COLO668 (cell line): ENCODE data around the gene PPM1L.
"Not testable (repeated sequence)": the region's sequence is repeated elsewhere in the genome, so short reads cannot be mapped to it uniquely, and the experiment has no call there.

Experiments used
- DNase-seq: peaks from one replicate; lab custom pipeline; 2025; ENCODE audit not compliant: unreplicated experiment; lab: John Stamatoyannopoulos, UW

PPM1L gene

DNA sequence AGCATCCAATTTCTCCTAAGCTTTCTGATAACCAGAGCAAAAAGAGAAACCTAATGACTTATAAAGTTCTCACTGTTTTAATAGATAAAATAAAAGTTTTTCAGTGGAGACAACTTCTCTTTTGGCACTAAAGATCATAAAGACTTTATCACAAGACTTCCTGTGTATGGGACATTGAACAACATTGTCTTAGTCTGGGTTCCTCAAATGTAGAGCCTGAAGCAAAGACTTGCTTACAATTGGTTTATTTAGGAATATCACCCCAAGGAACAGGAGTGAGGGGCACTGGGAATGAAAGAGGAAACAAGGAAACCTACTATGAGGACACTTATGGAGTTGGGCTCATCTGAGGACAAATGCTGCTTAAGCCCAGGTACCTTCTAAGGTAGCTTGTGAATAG, 221.7 kb downstream of the PPM1L start:
- DNase-seq: no peak

GRCh38 chr3:160980740-160981139, 224.7 kb downstream of the PPM1L start:
- DNase-seq: no peak

DNA sequence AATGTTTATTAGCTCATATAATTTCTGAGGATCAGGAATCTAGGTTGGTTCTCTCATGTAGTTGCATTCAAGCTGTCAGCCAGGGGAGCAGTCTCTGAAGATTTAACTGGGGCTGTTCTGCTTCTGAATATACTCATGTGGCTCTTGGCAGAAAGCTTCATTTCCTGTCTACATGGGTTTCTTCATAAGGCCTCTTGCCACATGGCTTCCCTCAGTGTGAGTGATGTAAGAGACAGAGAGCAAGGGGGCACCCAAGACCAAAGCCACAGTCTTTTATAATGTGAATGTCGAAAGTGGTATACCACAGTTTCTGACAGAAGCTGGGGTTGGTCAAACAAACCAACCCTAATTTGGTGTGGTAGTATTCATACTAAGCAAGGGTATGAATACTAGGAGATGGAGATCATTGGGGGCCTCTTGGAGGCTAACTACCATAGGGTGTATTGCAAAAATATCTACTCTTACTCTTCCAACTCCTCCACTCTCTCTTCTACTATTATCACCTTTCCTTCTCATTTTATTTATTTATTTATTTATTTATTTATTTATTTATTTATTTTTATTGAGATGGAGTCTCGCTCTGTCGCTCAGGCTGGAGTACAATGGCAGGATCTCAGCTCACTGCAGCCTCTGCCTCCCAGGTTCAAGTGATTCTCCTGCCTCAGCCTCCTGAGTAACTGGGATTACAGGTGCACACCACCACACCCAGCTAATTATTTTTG, 225.3 kb downstream of the PPM1L start:
- DNase-seq: no peak

GRCh38 chr3:160982491-160982890, 226.5 kb downstream of the PPM1L start:
- no peak for DNase-seq

- DNase-seq: not testable (repeated sequence)
Observed at GRCh38 chr3:160983900-160984299, 227.9 kb downstream of the PPM1L start.

DNA sequence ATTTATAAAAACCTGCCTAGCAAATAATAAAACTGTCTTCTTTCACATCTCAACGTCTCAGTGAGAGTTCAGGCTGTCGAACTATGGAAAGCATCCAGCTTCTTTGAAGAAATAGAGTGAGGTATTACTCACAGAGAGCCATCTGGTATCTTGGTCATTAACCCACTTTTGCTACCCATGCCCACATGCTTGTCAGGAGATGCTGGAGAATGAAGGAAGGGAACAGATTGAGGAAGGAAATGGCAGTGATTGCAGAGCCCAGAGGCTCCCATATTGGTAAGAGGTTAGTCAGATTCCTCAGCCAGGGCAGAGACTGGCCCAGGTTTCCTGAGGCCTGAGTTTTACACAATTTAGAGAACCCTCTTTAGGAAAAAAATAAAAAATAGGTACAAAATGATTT, 230.0 kb downstream of the PPM1L start:
- no peak for DNase-seq

- no peak for DNase-seq
Observed at GRCh38 chr3:160987982-160988964, 232.2 kb downstream of the PPM1L start.

DNA sequence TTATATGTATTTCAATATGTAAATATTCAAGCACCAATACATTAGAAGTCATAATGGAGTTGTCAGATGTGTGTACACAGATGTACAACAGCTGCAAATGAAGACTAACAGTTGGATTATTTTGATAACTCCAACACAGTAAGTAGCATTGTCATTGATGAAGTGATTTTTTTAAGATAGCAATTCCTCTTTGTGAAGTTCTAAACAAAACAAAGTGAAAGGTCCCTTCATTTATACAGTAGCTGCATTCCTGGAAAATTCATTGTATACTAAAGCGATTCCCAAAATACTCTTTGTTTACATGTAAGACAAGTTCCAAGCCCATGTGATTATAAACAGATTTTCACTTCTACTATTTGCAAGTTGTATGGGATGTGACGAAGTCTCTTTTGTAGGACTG, 234.4 kb downstream of the PPM1L start:
- DNase-seq: no peak

- no peak for DNase-seq
Observed at GRCh38 chr3:160992712-160993111, 236.7 kb downstream of the PPM1L start.

GRCh38 chr3:160996811-160997210, 240.8 kb downstream of the PPM1L start:
- no peak for DNase-seq

- DNase-seq: no peak
Observed at GRCh38 chr3:160998581-160998980, 242.6 kb downstream of the PPM1L start.

DNA sequence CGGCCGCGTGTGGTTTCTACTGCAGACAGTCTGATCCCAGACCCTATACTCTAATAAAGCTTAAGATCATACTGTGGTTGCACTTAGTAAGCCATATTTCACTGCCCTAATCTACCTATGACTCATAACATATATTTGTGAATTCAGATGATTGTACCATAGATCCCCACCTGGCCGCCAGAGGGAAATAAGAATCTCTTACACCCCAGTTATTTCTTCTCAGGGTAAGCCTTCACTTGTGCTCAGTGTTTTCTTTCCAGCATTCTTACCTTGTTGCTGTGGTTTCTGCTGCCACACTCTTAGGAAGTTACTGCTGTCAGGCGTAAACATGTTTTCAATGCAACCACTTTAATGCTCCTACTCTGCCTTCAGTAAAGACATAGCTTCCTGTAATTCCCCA, 243.2 kb downstream of the PPM1L start:
- no peak for DNase-seq

- no peak for DNase-seq
Observed at GRCh38 chr3:161008086-161008485, 252.1 kb downstream of the PPM1L start.

- not testable (repeated sequence) for DNase-seq
Observed at GRCh38 chr3:161010151-161010550, 254.1 kb downstream of the PPM1L start.

DNA sequence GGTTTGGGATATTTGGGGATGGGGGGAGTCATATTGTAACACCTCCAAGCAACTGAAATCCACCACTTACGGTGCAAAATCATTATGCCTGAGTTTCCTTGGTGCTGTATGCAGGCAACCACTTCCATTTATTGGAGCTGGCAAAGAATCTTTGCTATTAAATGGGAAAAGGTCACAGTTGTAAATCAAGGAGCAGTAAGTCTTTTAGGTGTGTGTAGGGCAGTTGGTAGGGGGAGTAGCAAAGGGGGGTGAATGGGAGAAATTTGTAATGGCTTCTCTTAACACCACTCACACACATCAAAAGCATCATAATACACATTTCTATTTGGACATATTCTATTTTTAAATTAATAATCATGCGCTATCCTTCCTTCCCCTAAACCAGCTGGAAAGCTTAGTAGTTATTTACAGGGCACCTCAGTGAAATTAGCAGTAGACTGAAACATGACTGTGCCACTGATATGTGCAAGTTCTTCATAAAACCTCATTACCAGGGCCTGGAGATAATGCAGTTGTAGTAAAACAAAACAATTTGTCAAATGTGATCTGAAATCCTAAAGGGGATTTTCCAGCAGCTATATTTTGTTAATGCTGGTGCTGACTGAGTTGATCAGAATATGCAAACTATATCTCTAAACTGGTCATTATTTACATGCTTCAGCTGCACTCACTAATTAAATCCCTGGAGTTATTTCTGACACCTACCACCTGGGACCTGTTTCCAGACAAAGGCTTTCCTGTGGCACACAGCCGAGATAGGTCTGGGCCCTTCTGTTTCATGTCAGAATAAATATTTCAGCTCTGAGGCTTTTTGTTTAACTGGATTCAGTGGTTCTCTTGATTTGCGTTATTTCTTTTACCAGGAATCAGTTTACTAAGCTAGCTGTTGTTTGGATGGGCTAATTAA, 259.1 kb downstream of the PPM1L start:
- no peak for DNase-seq

DNA sequence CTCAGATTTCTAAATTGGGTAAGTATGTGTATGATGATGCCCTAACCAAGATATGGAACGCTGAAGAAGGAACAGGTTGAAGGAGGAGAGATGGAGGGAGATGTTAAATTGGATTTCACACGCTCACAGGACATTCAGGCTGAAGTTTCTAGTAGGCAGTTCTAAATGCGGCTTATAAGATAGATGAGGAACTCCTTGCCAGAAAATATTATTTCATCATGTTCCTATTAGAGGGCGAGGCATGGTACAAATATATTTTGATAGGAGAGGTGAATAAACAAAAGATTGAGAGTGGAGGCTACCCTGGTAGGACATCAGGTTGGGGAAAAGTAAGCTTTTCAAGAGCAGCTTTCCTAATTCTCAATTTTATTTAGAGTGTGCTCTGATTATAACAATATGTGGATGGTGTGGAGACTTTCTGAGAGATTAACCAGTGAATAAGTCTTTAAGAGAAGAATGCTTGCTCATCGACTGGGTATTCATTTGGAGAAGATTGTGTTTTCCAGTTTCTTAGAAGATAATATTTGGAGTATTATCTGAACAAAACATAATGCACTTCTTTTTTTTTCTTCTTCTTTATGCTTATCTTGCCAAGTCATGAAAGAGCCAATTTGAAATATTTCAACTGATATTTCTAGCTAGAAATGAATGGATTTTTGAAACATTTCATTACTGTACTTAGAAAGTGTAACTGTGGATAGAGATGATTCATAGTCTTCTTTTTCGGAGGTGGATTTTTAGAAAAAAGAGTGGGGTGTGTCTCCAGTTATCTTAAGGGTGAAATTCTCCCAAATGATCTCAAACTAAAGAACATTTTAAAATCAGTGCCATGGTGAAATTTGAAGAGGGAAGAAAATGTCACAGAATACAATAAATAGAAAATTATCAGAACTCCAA, 260.6 kb downstream of the PPM1L start:
- no peak for DNase-seq

DNA sequence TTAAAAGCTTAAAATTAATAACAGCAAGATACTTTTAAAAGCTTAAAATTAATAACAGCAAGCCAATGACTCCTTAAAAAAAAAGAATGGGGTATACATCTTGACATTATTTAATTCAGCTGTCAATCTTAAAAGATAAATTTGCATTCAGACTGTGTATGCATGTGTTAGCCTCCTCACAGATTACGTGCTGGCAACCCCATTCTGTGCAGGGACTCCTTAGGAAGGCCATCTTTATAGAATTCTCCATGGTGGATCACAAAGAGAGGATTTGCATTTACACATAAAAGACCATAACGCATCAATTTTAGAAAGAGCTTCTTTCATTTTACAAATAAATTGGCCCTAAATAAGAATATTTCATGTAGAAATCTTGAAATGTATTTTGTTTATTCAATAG, 261.9 kb downstream of the PPM1L start:
- no peak for DNase-seq

- DNase-seq: no peak
Observed at GRCh38 chr3:161020256-161020655, 264.2 kb downstream of the PPM1L start.

- no peak for DNase-seq
Observed at GRCh38 chr3:161025911-161026310, 269.9 kb downstream of the PPM1L start.
